Left lung (tissue), 10 donors: Measurements from ENCODE around the gene GOLIM4. TPM values are rescaled to one million over a fixed set of nuclear protein-coding genes. Genes with fewer than 3 reads are reported as not detected.

Source experiments
- ATAC-seq: fragments of 200-7000 bp; cut with Tn5 transposase; one replicate; pipeline ENCODE4 v1.9.1; 2020; ENCODE audit warnings: moderate library complexity
- DNase-seq, 4 donors: peaks; one replicate each; pipeline ENCODE4 v3.0.0-alpha.2; 2013 to 2020
- H3K27ac ChIP-seq, 2 donors: fragments of 200-600 bp; sonication (generic) in 1 of 2; one replicate each; pipeline versions ENCODE4 v1.5.0 to v1.8.0; 2020 to 2021
- H3K27me3 ChIP-seq, 2 donors: fragments of 200-600 bp; sonication (generic) in 1 of 2; one replicate each; pipeline versions ENCODE4 v1.5.0 to v1.8.0; 2020 to 2021
- H3K36me3 ChIP-seq, 2 donors: fragments of 200-600 bp; sonication (generic) in 1 of 2; one replicate each; pipeline versions ENCODE4 v1.5.0 to v1.8.0; 2020 to 2021
- H3K4me1 ChIP-seq, 2 donors: fragments of 200-600 bp; one replicate each; pipeline ENCODE4 v1.8.0; 2021
- H3K4me3 ChIP-seq, 2 donors: fragments of 200-600 bp; sonication (generic) in 1 of 2; one replicate each; pipeline versions ENCODE4 v1.5.0 to v1.8.0; 2020 to 2021; ENCODE audit warnings: mild to moderate bottlenecking in 1 of 2
- H3K9me3 ChIP-seq, 2 donors: fragments of 200-600 bp; sonication (generic) in 1 of 2; one replicate each; pipeline versions ENCODE4 v1.5.0 to v1.8.0; 2020 to 2021
- CTCF ChIP-seq, 2 donors: fragments of 200-600 bp; sonication (generic) in 1 of 2; IDR thresholded peaks; one replicate each; pipeline versions ENCODE4 v1.5.0 to v1.8.0; 2021; ENCODE audit warnings: antibody characterized with exemption in 2 of 2
- intact Hi-C, 2 donors: fragments of 100-400 bp; cut with DNase I; formaldehyde crosslinking; loops; one replicate each; pipeline versions ENCODE4 v1.11.2 to v1.14.2; 2022
- polyA plus RNA-seq, 6 donors: library from polyadenylated mRNA; unstranded; fragments of 120-200 nt; gene quantifications; one replicate each; pipeline ENCODE4 v1.2.1, GENCODE V29; 2013; ENCODE audit not compliant: insufficient read length in 6 of 6
- total RNA-seq, 2 donors: library from RNA; stranded (reverse); fragmentation: NEBNext Ultra II Directional; extraction: Animal tissue kit (Norgen Biotek cat#: 25700); gene quantifications; one replicate each; pipeline ENCODE4 v1.2.1, GENCODE V29; 2021
- donor health status: DM: no; HTN: yes; CAD: no.
- donor health status: DM: no; HTN: no; CAD: no.

The GOLIM4 gene
- total and polyA plus RNA-seq, 8 donors = 40.6 to 85.2 (median 73.2) TPM

- H3K27ac ChIP-seq = peak overlapping the region; percentile 35 to 64
Measured at GRCh38 chr3:168116279-168116678, 20.6 kb upstream of the GOLIM4 start.

GRCh38 chr3:168113848-168114247 lies 18.1 kb upstream of the GOLIM4 start:
- Histone ChIP-seq H3K27ac (no peak overlapping the region), H3K27me3 (no peaks in the 10 kb centered on the region), H3K4me3 (no peak overlapping the region), H3K36me3 (no peaks in the 10 kb centered on the region), H3K9me3 (no peaks in the 10 kb centered on the region), H3K4me1 (peaks cover 0 to 7% of the 10 kb centered on the region in 2 donors)
- no peak for TF ChIP-seq CTCF (IDR thresholded peaks at IDR 0.05)
- no peak for DNase-seq
- no peak for ATAC-seq
- intact Hi-C loops = no loop called here

More at GRCh38 chr3:168116279-168116678, 20.6 kb upstream of the GOLIM4 start:
- intact Hi-C loops = no loop called here
- Histone ChIP-seq H3K4me1 (peaks cover 0 to 7% of the 10 kb centered on the region in 2 donors), H3K4me3 (no peak overlapping the region), H3K27me3 (no peaks in the 10 kb centered on the region), H3K36me3 (no peaks in the 10 kb centered on the region), H3K9me3 (no peaks in the 10 kb centered on the region)
- DNase-seq (peak in 1 of 4 donors; percentile 65), ATAC-seq (peak; percentile 84)
- TF ChIP-seq CTCF (IDR thresholded peaks at IDR 0.05) = no peak

GRCh38 chr3:168112894-168113293 lies 17.2 kb upstream of the GOLIM4 start:
- intact Hi-C loops = no loop called here
- TF ChIP-seq CTCF (IDR thresholded peaks at IDR 0.05) = no peak
- Histone ChIP-seq H3K27ac (no peak overlapping the region), H3K4me3 (no peak overlapping the region), H3K36me3 (no peaks in the 10 kb centered on the region), H3K4me1 (peaks cover 0 to 7% of the 10 kb centered on the region in 2 donors), H3K9me3 (no peaks in the 10 kb centered on the region), H3K27me3 (no peaks in the 10 kb centered on the region)
- ATAC-seq (no peak), DNase-seq (no peak)

- no peaks in the 10 kb centered on the region for H3K27me3 ChIP-seq
- peaks cover 0 to 2% of the 10 kb centered on the region in 2 donors for H3K9me3 ChIP-seq
- no peaks in the 10 kb centered on the region for H3K4me1 ChIP-seq
- H3K4me3 ChIP-seq = no peak overlapping the region
- intact Hi-C loops = no loop called here
- DNase-seq (no peak), ATAC-seq (no peak)
- no peak overlapping the region for H3K27ac ChIP-seq
- TF ChIP-seq CTCF (IDR thresholded peaks at IDR 0.05) = no peak
- H3K36me3 ChIP-seq = no peaks in the 10 kb centered on the region
Measured at GRCh38 chr3:168104361-168104760, 8.6 kb upstream of the GOLIM4 start.

GRCh38 chr3:168102735-168103410 lies 7.1 kb upstream of the GOLIM4 start:
- no peaks in the 10 kb centered on the region for H3K27me3 ChIP-seq
- H3K36me3 ChIP-seq = no peaks in the 10 kb centered on the region
- H3K4me1 ChIP-seq = no peaks in the 10 kb centered on the region
- intact Hi-C loops = no loop called here
- H3K4me3 ChIP-seq = no peak overlapping the region
- ATAC-seq (peak; percentile 96), DNase-seq (no peak)
- no peak for TF ChIP-seq CTCF (IDR thresholded peaks at IDR 0.05)
- H3K9me3 ChIP-seq = peaks cover 0 to 2% of the 10 kb centered on the region in 2 donors
- no peak overlapping the region for H3K27ac ChIP-seq
